ENCODE results near the gene MAP7D3. TPM values are rescaled to one million over a fixed set of nuclear protein-coding genes. Genes with fewer than 3 reads are reported as not detected.

MAP7D3 gene
- total and polyA plus RNA-seq, 9 of the 15 experiments (the other 6 are each of a cell fraction or from before 2014, with no cell fraction given) = 9.4 to 27.7 (median 14.0) TPM

GRCh38 chrX:136198010-136198409 is 53.2 kb downstream of the MAP7D3 start (continued):
- TF ChIP-seq HDGF (IDR thresholded peaks at IDR 0.05) (no peak), ZNF133 (CRISPR knock-in tag; IDR thresholded peaks at IDR 0.05) (no peak), JUNB (CRISPR knock-in tag; conservative IDR thresholded peaks at IDR 0.05) (no peak), GMEB1 (CRISPR knock-in tag; IDR thresholded peaks at IDR 0.05) (no peak), SMARCA5 (IDR thresholded peaks at IDR 0.05) (no peak), ZFP30 (CRISPR knock-in tag; IDR thresholded peaks at IDR 0.05; ENCODE audit: borderline replicate concordance) (no peak)

GRCh38 chrX:136196691-136197155 is 54.5 kb downstream of the MAP7D3 start:
- H3K9me1 ChIP-seq (ENCODE audit: control insufficient read depth, insufficient read depth, low read length) = no peaks in the 10 kb centered on the region
- peaks cover 0 to 15% of the 10 kb centered on the region in 2 experiments; a peak in 4 of 5 replicates for H3K27me3 ChIP-seq (ENCODE audit: control insufficient read depth in 2 of 2, insufficient read depth in 2 of 2, low read length in 2 of 2)
- ChIA-PET CTCF (ENCODE audit: low intra/inter-chr PET ratio) (no interaction called here), POLR2A (no interaction called here)
- no peak for ATAC-seq
- BruUV-seq (replicated peaks) = no TSS peak
- intact Hi-C loops (cut with micrococcal nuclease) (no loop called here), in situ Hi-C loops (cut with MboI) (no loop called here)
- no peak overlapping the region for H3K27ac ChIP-seq (ENCODE audit: extremely low read depth, low read depth, low read length)
- H3K36me3 ChIP-seq (ENCODE audit: control insufficient read depth, insufficient read depth, low read length) = no peaks in the 10 kb centered on the region
- no peak overlapping the region for H3K4me3 ChIP-seq
- DNase-seq (ENCODE audit: extremely low read depth in 1 of 4, low spot score in 3 of 4) = no peak
- no peak overlapping the region for H2AFZ ChIP-seq (ENCODE audit: low read depth, low read length)
- H4K20me1 ChIP-seq (replicated peaks; ENCODE audit: control insufficient read depth, insufficient read depth, low read length) = no peaks in the 10 kb centered on the region
- H3K4me2 ChIP-seq (ENCODE audit: insufficient read depth, low read length) = no peak overlapping the region
- 14% methylated on average over 7 of the region's 7 CpGs for WGBS (ENCODE audit: insufficient coverage, low coverage, missing lambda C conversion rate)
- H3K9ac ChIP-seq (ENCODE audit: insufficient read depth in 1 of 2, low read depth in 2 of 2, low read length in 2 of 2) = no peak overlapping the region
- H3K4me1 ChIP-seq (replicated peaks in 1 of 2; ENCODE audit: control insufficient read depth in 2 of 2, insufficient read depth in 2 of 2, low read length in 2 of 2) = no peaks in the 10 kb centered on the region
- FAIRE-seq = no peak
- H3K9me3 ChIP-seq (replicated peaks; ENCODE audit: control insufficient read depth, insufficient read depth, low read depth, low read length) = no peaks in the 10 kb centered on the region
- no peaks in the 10 kb centered on the region for H3K79me2 ChIP-seq (ENCODE audit: control insufficient read depth, insufficient read depth, low read length)
- no peak for TF ChIP-seq ASH1L (IDR thresholded peaks at IDR 0.05; ENCODE audit: borderline replicate concordance, low read depth, partially characterized antibody)
- TF ChIP-seq RAD21 (CRISPR knock-in tag; conservative IDR thresholded peaks at IDR 0.05 in 1 of 2, IDR thresholded peaks at IDR 0.05 in 1 of 2) = no peak
- no peak for TF ChIP-seq HDAC3 (IDR thresholded peaks at IDR 0.05; ENCODE audit: borderline replicate concordance, partially characterized antibody)
- no peak for TF ChIP-seq ZNF644 (tag; IDR thresholded peaks at IDR 0.05; ENCODE audit: low read depth)
- no peak for TF ChIP-seq EP300 (IDR thresholded peaks at IDR 0.05; ENCODE audit: low read length)
- TF ChIP-seq TBP (optimal IDR thresholded peaks at IDR 0.05; ENCODE audit: low read depth, low read length) = no peak
- no peak for TF ChIP-seq THRB (CRISPR knock-in tag; conservative IDR thresholded peaks at IDR 0.05)
- TF ChIP-seq NR2F6 (CRISPR knock-in tag; IDR thresholded peaks at IDR 0.05) = no peak
- no peak for TF ChIP-seq POLR3A (IDR thresholded peaks at IDR 0.05; ENCODE audit: borderline replicate concordance, extremely low read depth, insufficient read depth, insufficient read length)
